Peyer's patch (tissue), 4 donors: ENCODE measurements around the gene ITGA11. TPM values are rescaled to one million over a fixed set of nuclear protein-coding genes. Genes with fewer than 3 reads are reported as not detected.

ENCODE experiments used
- DNase-seq, 3 donors: peaks; one replicate each; pipeline ENCODE4 v3.0.0-alpha.2; 2017 to 2019
- H3K27ac ChIP-seq, 4 donors: fragments of 200-600 bp; sonication (generic); one replicate each; pipeline ENCODE4 v1.5.1; 2016 to 2019
- H3K27me3 ChIP-seq, 2 donors: fragments of 200-600 bp; sonication (generic); one replicate each; pipeline ENCODE4 v1.5.1; 2019
- H3K36me3 ChIP-seq, 3 donors: fragments of 200-600 bp; sonication (generic); one replicate each; pipeline ENCODE4 v1.5.1; 2016 to 2019
- H3K4me1 ChIP-seq, 4 donors: fragments of 200-600 bp; sonication (generic); one replicate each; pipeline ENCODE4 v1.5.1; 2016 to 2019
- H3K4me3 ChIP-seq, 4 donors: fragments of 200-600 bp; sonication (generic); 1 replicate in 3 of 4; 2 replicates in 1 of 4; pipeline ENCODE4 v1.5.1; 2016 to 2019; ENCODE audit warnings: mild to moderate bottlenecking in 1 of 4
- H3K9me3 ChIP-seq, 4 donors: fragments of 200-600 bp; sonication (generic); one replicate each; pipeline ENCODE4 v1.5.1; 2016 to 2019; ENCODE audit warnings: mild to moderate bottlenecking in 1 of 4
- CTCF ChIP-seq, 6 experiments: fragments of 450-650 bp in 4 of 6; fragments of 200-600 bp in 2 of 6; sonication (generic) in 1 of 6; IDR thresholded peaks; one replicate each; pipeline ENCODE4 v1.5.1; 2017 to 2019; ENCODE audit warnings: antibody characterized with exemption in 6 of 6, mild to moderate bottlenecking in 3 of 6, moderate library complexity in 1 of 6
- POLR2A ChIP-seq, 2 donors: fragments of 450-650 bp; IDR thresholded peaks; one replicate each; pipeline ENCODE4 v1.5.1; 2017; ENCODE audit warnings: antibody characterized with exemption in 2 of 2, mild to moderate bottlenecking in 2 of 2, moderate library complexity in 2 of 2
- total RNA-seq, 4 donors: library from RNA; depleted of rRNA; stranded (reverse); fragments of >200 nt; gene quantifications; one replicate each; pipeline ENCODE4 v1.1.0, GENCODE V29; 2016

ITGA11 gene
- total RNA-seq, 4 donors from 2014 or later, result 0.88 to 24.8 (median 2.6) TPM

- H3K9me3 ChIP-seq, result no peaks in the 10 kb centered on the region
- no peak overlapping the region for H3K4me3 ChIP-seq
- H3K4me1 ChIP-seq, result no peaks in the 10 kb centered on the region
- TF ChIP-seq POLR2A (IDR thresholded peaks at IDR 0.05), result no peak
- no peak for TF ChIP-seq CTCF (IDR thresholded peaks at IDR 0.05)
- no peak for DNase-seq
- no peak overlapping the region for H3K27ac ChIP-seq
- no peaks in the 10 kb centered on the region for H3K27me3 ChIP-seq
- no peaks in the 10 kb centered on the region for H3K36me3 ChIP-seq
Measured at GRCh38 chr15:68445351-68445750, 13.4 kb upstream of the ITGA11 start.

GRCh38 chr15:68444336-68444735, 12.4 kb upstream of the ITGA11 start:
- no peaks in the 10 kb centered on the region for H3K9me3 ChIP-seq
- H3K27ac ChIP-seq, result no peak overlapping the region
- H3K4me1 ChIP-seq, result no peaks in the 10 kb centered on the region
- no peaks in the 10 kb centered on the region for H3K36me3 ChIP-seq
- DNase-seq, result no peak
- no peaks in the 10 kb centered on the region for H3K27me3 ChIP-seq
- no peak for TF ChIP-seq POLR2A (IDR thresholded peaks at IDR 0.05)
- TF ChIP-seq CTCF (IDR thresholded peaks at IDR 0.05), result no peak
- no peak overlapping the region for H3K4me3 ChIP-seq

- no peaks in the 10 kb centered on the region for H3K9me3 ChIP-seq
- H3K4me1 ChIP-seq, result no peaks in the 10 kb centered on the region
- TF ChIP-seq CTCF (IDR thresholded peaks at IDR 0.05) (no peak), POLR2A (IDR thresholded peaks at IDR 0.05) (no peak)
- no peak for DNase-seq
- no peaks in the 10 kb centered on the region for H3K36me3 ChIP-seq
- no peak overlapping the region for H3K27ac ChIP-seq
- H3K27me3 ChIP-seq, result no peaks in the 10 kb centered on the region
- H3K4me3 ChIP-seq, result no peak overlapping the region
Measured at GRCh38 chr15:68442903-68443302, 10.9 kb upstream of the ITGA11 start.

- DNase-seq, result no peak
- Histone ChIP-seq H3K4me1 (no peaks in the 10 kb centered on the region), H3K27me3 (no peaks in the 10 kb centered on the region), H3K27ac (no peak overlapping the region), H3K36me3 (no peaks in the 10 kb centered on the region), H3K9me3 (no peaks in the 10 kb centered on the region), H3K4me3 (no peak overlapping the region)
- TF ChIP-seq POLR2A (IDR thresholded peaks at IDR 0.05), result no peak
- no peak for TF ChIP-seq CTCF (IDR thresholded peaks at IDR 0.05)
Measured at GRCh38 chr15:68442041-68442440, 10.1 kb upstream of the ITGA11 start.

- Histone ChIP-seq H3K36me3 (no peaks in the 10 kb centered on the region), H3K27ac (no peak overlapping the region), H3K27me3 (no peaks in the 10 kb centered on the region), H3K9me3 (no peaks in the 10 kb centered on the region), H3K4me1 (no peaks in the 10 kb centered on the region), H3K4me3 (no peak overlapping the region)
- peak in 1 of 3 donors; percentile 18 for DNase-seq
- TF ChIP-seq POLR2A (IDR thresholded peaks at IDR 0.05), result no peak
- TF ChIP-seq CTCF (IDR thresholded peaks at IDR 0.05), result no peak
Measured at GRCh38 chr15:68441045-68441743, 9.2 kb upstream of the ITGA11 start.

- H3K4me1 ChIP-seq, result no peaks in the 10 kb centered on the region
- H3K27ac ChIP-seq, result no peak overlapping the region
- DNase-seq, result no peak
- no peak overlapping the region for H3K4me3 ChIP-seq
- H3K27me3 ChIP-seq, result no peaks in the 10 kb centered on the region
- no peaks in the 10 kb centered on the region for H3K36me3 ChIP-seq
- H3K9me3 ChIP-seq, result no peaks in the 10 kb centered on the region
- TF ChIP-seq POLR2A (IDR thresholded peaks at IDR 0.05) (no peak), CTCF (IDR thresholded peaks at IDR 0.05) (no peak)
Measured at GRCh38 chr15:68440136-68440535, 8.2 kb upstream of the ITGA11 start.
